ENCODE data around the gene PHYKPL. TPM values are rescaled to one million over a fixed set of nuclear protein-coding genes. Genes with fewer than 3 reads are reported as not detected.

Gene PHYKPL
- total and polyA plus RNA-seq, 12 donors, result 15.0 to 125 (median 62.4) TPM

- intact Hi-C loops (cut with DNase I), result no loop called here
- no peak for DNase-seq
- Histone ChIP-seq H3K27me3 (no peaks in the 10 kb centered on the region), H3K36me3 (replicated peaks in 1 of 2) (peaks cover 0 to 18% of the 10 kb centered on the region in 2 donors), H3K27ac (no peak overlapping the region), H3K4me1 (replicated peaks in 1 of 2) (no peaks in the 10 kb centered on the region), H3K9me3 (replicated peaks in 1 of 3) (no peaks in the 10 kb centered on the region), H3K4me3 (no peak overlapping the region)
- TF ChIP-seq POLR2A (IDR thresholded peaks at IDR 0.05) (no peak), CTCF (IDR thresholded peaks at IDR 0.05) (no peak)
- WGBS, 4 donors, result 91 to 97% (median 94%) methylated on average over 10 to 17 of the region's 17 CpGs
Measured at GRCh38 chr5:178224403-178224802, 8.2 kb downstream of the PHYKPL start.

GRCh38 chr5:178223828-178224335 lies 8.7 kb downstream of the PHYKPL start:
- H3K27ac ChIP-seq, result no peak overlapping the region
- H3K4me1 ChIP-seq (replicated peaks in 1 of 2), result no peaks in the 10 kb centered on the region
- WGBS, 4 donors, result 64 to 84% (median 70%) methylated on average over 7 to 13 of the region's 13 CpGs
- intact Hi-C loops (cut with DNase I), result no loop called here
- DNase-seq, result no peak
- no peaks in the 10 kb centered on the region for H3K9me3 ChIP-seq (replicated peaks in 1 of 3)
- H3K36me3 ChIP-seq (replicated peaks in 1 of 2), result peaks cover 0 to 13% of the 10 kb centered on the region in 2 donors
- no peak overlapping the region for H3K4me3 ChIP-seq
- TF ChIP-seq CTCF (IDR thresholded peaks at IDR 0.05), result no peak
- TF ChIP-seq POLR2A (IDR thresholded peaks at IDR 0.05), result no peak
- H3K27me3 ChIP-seq, result no peaks in the 10 kb centered on the region

GRCh38 chr5:178223196-178223773 lies 9.3 kb downstream of the PHYKPL start:
- H3K27me3 ChIP-seq, result no peaks in the 10 kb centered on the region
- no peaks in the 10 kb centered on the region for H3K4me1 ChIP-seq (replicated peaks in 1 of 2)
- H3K36me3 ChIP-seq (replicated peaks in 1 of 2), result peaks cover 0 to 7% of the 10 kb centered on the region in 2 donors
- no peaks in the 10 kb centered on the region for H3K9me3 ChIP-seq (replicated peaks in 1 of 3)
- intact Hi-C loops (cut with DNase I), result no loop called here
- H3K27ac ChIP-seq, result no peak overlapping the region
- 79 to 95% (median 90%) methylated on average over 5 of the region's 5 CpGs for WGBS, 4 donors
- DNase-seq, result no peak
- no peak for TF ChIP-seq CTCF (IDR thresholded peaks at IDR 0.05)
- TF ChIP-seq POLR2A (IDR thresholded peaks at IDR 0.05), result no peak
- H3K4me3 ChIP-seq, result no peak overlapping the region

- DNase-seq, result no peak
- intact Hi-C loops (cut with DNase I), result no loop called here
- no peak overlapping the region for H3K27ac ChIP-seq
- no peak overlapping the region for H3K4me3 ChIP-seq
- no peaks in the 10 kb centered on the region for H3K27me3 ChIP-seq
- no peaks in the 10 kb centered on the region for H3K36me3 ChIP-seq (replicated peaks in 1 of 2)
- 96 to 97% (median 97%) methylated on average over 11 to 15 of the region's 15 CpGs for WGBS, 4 donors
- no peak for TF ChIP-seq POLR2A (IDR thresholded peaks at IDR 0.05)
- TF ChIP-seq CTCF (IDR thresholded peaks at IDR 0.05), result no peak
- H3K4me1 ChIP-seq (replicated peaks in 1 of 2), result no peaks in the 10 kb centered on the region
- H3K9me3 ChIP-seq (replicated peaks in 1 of 3), result no peaks in the 10 kb centered on the region
Measured at GRCh38 chr5:178222292-178222691, 10.3 kb downstream of the PHYKPL start.

All from adrenal gland (tissue), 12 donors.